COLO668 (cell line): ENCODE data around the gene CCNJL.
"Not testable (repeated sequence)": the region's sequence is repeated elsewhere in the genome, so short reads cannot be mapped to it uniquely, and the experiment has no call there.

Source experiments
- DNase-seq: peaks from one replicate; lab custom pipeline; 2025; ENCODE audit not compliant: unreplicated experiment; lab: John Stamatoyannopoulos, UW

CCNJL gene

DNA sequence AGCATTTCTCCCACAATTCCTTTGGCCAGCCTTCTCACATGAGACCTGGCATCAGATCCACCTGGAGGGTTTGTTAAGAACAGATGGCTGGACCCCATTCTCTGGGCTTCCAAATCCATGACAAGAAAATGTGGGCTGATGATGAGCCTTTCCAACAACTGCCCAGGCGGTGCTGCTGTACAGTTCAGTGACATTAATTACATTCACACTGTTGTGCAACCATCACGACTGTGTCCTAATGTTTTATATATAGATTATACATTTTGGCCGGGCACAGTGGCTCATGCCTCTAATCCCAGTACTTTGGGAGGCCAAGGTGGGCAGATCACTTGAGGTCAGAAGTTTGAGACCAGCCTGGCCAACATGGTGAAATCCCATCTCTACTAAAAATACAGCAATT is 22.4 kb upstream of the CCNJL start:
- DNase-seq: not testable (repeated sequence)

DNA sequence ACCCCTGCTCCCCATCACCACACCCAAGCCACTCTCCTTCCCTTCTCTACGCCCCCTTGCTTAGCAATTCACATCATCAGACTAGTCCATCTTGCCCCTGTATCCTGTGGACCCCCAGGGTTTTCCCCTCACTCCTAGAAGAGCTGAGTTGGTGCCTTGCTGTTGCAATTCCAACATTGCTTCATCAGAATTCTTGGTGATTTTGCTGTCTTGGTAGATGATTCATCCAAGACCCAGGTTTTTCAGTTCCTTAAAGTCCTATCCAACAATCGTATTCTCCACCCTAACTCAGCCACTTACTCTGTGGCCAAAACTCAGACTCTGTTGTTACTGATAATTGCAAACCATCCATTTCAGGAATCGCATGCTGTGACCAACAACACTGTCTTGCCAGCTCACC is 21.4 kb upstream of the CCNJL start:
- no peak for DNase-seq

DNA sequence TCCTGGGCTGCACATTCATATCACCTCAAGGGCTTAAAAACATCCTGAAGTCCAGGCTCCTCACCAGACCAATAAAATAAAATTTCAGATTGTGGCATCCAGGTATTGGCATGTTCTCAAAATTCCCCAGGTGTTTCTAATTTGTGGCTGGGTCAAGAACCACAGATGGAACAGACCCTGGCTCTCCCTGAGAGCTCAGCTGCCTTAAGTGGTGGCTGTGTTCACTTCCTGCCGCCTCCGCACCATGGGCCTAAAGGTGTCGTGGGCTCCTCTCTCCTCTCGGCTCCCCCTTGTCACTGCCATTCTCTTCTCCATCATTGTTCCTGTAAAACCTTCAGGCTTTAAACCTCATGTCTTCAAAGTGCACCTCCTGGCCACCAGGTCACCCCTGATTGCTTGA is 17.8 kb upstream of the CCNJL start:
- no peak for DNase-seq

DNA sequence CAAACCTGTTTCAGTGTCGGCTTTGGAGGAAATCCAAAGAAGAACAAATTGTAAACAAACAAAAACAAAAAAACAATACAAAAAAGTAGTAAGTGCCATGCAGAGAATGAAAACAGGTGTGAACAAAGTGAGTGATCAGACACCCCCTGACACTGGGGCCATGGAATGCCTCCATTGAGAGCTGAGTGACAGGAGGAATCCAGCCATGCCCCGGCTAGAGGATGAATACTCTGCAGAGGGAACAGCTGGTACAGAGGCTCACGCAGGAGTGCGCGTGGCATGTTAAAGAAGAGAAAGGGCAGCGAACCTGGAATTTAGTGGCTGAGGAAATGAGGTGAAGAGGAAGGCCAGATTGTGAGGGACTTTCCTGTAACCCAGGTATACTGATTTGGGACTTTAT is 15.5 kb upstream of the CCNJL start:
- DNase-seq: no peak

DNA sequence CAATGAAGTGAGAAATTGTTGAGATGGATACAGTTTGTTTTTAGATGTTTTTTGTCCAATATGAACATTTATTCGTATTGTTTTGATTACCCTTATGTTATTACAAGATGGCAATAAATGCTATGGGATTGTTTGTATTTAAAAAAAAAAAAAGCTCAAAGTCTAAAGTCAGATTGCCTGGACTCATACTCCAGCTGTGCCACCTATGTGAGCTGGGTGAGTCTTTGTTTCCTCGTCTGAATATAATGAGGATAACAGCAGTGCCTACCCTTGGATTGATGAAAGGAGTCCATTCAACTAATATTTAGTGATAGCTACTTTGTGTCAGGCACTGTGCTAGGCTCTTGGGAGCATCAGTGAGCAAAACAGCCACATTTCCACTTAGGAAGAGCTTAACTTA is 14.6 kb upstream of the CCNJL start:
- no peak for DNase-seq

DNA sequence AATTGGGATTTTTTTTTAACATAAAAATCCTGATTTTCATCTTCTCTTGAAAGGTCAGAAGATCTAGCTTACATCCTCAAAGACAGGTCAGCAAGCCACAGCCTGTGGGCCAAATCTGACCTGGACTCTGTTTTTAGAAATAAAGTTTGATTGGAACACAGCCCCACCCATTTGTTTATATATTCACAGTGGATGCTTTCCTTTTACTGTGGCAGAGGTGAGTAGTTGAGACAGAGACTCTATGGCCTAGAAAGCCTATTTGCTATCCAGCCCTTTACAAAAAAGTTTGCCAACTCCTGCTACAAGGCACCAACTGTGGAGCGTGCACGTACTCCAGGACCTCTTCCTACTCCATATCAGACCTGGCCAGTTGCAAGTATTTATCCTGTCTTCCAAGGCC is 13.4 kb upstream of the CCNJL start:
- DNase-seq: no peak

DNA sequence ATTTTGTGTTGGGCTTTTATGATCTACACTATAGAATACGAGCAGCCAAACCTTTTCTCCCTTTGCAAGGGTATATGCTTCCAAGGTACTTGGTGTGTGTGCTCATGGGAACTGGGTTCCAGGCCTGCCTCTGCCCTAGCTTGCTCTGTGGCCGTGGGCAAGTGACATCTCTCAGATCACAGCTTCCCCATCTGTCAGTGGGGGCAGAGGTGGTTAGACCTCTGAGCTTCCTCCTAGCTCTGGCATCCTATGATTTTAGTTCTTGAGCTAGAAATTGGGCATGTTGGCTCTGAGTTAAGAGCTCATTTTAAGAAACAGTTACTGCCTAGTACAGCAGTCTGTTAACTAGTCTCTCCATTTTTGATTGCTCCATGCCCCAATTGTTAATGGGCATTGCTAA is 12.5 kb upstream of the CCNJL start:
- DNase-seq: no peak

DNA sequence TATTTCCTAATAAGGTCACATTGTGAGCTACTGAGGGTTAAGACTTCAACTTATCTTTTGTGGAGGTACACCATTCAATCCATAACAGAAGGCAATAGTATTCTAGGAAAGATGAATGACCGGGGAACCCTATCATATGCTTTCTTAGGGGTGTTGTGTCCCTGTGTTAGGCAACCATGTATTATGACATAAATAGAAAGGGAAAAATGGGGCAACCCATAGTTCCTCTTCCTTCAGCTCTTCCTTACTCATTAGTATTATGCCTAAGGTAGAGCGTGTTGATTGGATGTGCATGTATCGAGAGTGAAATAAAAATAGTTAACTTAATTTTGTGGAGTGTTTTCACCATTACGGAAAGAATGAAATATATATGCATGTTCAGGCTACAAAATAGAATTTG is 6.0 kb upstream of the CCNJL start:
- no peak for DNase-seq

DNA sequence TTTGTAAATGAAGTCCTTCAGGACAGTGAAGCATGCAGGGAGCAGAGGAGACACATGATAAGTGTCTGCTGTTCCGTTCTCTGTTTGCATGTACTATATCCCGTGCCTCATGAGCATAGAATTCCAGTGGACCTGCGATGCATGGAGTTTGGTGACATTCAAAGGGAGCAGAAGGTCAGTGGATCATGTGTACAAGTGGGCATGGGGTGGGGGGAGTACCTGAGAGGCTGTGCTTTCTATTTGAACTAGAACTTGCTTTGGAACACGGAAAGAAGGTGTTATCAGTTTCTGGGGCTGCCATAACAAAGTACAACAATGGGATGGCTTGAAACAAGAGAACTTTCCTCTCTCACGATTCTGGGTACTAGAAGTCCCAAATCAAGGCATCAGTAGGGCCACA is 5.1 kb upstream of the CCNJL start:
- DNase-seq: no peak

DNA sequence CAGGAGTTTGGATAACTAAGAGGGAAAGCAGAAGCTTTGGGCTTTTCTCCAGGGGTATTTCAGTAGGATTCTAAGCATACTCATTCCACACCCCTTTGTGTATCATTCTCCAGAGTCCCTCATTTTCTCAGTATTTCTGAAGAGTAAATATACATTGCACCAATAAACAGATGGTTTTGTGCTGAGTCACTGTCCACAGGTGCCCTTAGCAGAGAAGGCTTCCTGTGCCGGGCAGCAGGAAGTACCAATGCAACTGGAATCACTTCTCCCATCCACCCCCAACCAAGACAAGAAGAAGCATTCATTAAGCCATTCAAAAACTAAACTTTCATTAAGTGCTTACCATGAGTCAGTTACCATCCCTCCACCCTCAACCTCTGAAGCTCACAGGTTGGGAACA is 3.6 kb upstream of the CCNJL start:
- peak; percentile 42 for DNase-seq

DNA sequence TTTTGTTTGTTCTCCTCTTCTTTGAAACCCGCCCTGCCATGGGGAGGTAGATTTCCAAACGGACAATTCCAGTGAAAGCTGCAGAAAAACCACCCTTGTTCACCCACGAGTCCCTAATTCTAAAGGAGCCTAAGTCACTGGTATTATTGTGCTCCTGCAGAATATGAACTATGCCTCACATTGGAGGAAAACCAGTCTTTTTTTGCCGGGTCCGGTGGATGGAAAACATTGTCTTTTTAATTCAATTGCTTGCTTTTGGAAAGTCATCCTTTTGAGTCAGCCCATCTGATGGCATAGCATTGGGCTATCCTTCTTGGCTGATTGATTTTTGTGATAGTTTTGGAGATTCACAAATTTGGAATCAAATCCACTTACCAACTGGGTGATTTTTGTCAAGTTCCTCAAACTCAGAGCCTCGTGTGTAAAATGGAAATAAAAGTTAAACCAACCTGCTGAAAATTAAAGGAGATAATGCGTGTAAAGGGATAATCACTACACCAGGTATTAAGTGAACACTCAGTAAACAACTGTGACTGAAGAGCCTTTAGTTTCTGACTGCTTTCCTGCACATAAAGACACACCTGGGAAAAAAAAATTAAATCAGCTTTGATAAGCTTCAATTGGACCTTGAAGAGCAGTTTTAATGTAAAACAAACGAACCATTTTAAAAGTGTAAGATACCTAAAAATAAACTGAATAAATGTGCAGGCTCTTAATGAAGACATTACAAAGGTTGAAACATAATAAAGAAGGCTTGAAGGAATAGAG is 780 bp upstream of the CCNJL start:
- DNase-seq: no peak

DNA sequence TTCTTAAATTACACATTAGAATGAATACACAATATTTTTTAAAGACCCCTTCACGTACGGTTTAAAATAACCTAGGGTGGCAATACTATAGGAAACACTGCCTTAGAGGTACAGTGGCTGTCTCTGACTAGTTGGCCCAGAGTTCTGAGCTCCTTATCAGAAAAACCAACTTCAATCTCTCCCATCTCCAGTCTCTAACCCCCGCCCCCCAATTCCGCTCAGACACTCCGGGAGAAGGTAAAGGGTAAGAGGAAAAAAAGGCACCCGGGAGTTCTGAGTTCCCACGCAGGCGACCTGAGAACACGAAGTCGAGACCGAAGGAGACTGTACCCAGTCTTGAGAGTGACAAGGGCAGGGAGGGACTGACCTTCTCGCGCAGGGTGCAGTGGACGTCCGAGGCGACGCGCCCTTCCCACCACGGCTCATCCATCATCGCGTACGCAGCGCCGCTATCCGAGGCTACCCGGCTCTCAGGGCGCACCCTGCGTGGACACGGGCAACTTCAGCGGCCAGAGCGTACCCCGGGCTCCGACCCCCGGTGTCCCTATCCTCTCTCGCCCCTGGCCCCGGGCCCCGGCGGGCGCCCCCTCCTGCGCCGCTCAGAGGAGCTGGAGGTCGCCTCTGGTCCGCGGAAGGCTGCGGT is 752 bp downstream of the CCNJL start:
- peak; percentile 14 for DNase-seq

DNA sequence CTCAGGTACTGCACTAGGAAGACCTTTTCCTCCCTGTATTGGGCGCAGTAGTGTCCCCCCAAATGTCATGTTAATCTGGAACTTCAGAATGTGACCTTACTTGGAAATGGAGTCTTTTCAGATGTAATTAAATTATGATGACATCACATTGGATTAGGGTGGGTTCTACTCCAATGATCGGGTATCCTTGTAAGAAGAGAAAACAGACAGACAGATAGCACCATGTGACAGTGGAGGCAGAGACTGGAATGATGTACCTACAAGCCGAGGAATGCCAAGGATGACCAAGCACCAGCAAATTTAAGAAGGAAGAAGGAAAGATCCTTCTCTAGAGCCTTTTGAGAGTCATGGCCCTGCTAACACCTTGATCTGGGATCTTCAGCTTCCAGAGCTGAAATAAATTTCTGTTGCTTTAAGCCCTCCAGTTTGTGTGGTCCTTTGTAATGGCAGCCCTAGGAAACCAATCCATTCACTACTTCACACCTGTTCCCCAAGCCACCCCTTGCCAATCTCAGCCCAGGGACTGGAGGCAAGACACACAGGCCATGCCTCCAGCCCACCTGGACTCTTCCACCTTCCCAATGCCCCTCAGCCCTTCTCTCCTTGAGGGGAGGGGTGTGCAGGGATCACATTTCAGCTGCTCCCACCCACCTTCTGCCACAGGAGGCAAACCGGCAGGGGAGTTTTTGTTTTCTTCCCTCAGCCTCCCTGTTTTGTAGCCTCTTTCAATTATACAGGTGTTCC is 1.6 kb downstream of the CCNJL start:
- DNase-seq: no peak

DNA sequence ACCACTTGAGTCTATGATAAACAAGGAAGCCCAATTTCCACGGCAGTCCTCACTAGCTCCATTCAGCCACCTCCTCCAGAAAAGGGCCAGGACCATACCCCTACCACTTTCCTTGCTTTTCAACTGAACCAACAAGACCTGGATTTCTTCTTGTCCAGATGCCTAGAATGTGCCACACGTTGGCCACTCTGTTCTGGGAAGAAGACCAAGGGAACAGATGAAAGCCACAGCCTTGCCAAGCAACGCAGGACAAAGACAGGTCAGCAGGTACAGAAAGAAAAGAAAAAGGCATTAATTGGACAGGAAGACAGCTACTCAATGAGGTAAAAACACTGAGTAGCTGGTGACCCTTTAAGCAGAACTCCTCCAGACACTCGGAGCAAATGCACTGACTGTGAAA is 2.2 kb downstream of the CCNJL start:
- DNase-seq: no peak

DNA sequence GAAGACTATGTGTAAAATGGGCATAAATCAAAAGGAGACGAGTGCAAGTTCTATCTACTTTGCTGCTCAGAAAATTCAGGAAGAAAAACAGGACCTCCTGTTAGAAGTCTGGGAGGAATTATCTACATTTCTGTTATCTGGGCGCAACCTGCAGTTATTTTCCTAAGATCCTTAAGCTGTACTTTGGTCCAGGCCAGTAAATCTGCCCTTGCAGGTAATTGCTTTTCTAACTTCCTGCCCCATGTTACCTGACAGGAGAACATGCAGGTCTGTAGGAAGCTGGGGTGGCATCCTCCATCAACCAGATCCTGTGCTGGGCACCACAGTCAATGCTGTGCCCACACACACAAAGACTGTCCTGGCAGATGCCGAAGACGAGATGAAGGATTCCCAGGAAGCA is 5.7 kb downstream of the CCNJL start:
- DNase-seq: no peak

DNA sequence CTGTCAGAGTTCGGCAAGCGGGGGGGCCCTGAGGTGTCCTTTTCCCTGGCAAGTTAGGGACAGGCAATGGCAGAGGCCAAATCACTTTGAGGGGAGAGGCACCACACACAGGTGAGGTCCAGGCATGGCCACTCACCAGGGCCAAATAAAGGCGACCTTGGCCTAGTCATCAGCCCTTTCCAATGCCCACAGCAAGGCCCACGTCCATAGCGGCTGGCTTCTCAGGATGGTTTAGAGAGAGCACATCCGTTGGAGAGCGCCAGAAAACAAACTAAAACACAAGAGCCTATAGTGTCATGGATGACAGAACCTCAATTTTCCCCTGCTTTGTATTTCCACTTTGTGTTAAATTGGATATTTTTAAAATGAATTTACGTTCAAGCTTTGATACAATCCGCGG is 7.0 kb downstream of the CCNJL start:
- no peak for DNase-seq

DNA sequence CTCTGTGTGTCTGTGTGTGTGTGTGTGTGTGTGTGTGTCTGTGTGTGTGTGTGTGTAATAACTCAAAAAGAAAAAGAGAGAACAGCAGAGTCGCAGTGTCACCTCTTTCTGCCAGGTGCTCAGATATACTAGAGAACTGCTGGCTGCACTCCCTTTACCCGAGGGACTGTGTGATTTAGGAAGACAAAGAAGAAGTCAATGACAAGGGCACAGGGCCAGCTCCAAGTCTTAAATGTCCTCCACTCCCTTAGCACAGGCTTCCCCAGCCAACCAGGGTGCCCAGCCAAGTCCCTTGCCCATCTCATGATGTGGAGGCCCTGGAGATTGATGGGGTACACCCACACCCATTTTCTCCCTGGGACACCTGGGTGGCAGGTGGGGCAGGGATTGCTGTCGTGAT is 8.7 kb downstream of the CCNJL start:
- DNase-seq: no peak

DNA sequence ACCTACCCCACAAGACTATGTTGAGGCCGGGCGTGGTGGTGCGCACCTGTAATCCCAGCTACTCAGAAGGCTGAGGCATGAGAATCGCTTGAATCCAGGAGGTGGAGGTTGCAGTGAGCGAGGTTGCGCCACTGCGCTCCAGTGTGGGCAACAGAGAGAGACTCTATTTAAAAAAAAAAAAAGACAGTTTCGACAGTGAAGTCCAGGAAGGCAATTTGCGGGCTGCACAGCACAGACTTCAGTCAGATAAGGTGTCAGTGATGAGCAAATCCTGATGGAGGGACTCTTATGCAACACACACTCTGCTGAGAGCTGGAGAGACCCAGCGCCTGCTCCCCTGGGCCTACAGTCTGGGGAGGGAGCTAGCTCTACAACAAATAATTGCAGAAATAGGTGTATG is 14.2 kb downstream of the CCNJL start:
- no peak for DNase-seq

DNA sequence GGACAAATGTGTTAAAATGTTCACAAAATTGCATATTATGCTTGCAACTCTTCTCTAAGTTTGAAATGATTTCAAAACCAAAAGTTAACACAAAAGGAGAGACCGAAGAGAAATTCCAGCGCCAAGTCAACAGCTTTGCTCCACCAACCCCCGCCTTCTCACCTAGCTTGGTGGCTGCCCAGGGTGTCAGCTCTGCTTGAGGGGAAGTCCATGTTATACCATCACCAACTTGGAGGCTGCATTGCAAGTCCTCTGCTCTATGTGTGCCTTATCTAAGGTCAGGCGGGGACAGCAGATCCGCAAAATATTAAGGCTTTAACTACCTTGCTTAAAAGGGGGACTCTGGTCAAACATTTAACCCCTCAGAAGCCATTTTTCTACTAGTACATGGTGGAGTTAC is 14.6 kb downstream of the CCNJL start:
- no peak for DNase-seq

DNA sequence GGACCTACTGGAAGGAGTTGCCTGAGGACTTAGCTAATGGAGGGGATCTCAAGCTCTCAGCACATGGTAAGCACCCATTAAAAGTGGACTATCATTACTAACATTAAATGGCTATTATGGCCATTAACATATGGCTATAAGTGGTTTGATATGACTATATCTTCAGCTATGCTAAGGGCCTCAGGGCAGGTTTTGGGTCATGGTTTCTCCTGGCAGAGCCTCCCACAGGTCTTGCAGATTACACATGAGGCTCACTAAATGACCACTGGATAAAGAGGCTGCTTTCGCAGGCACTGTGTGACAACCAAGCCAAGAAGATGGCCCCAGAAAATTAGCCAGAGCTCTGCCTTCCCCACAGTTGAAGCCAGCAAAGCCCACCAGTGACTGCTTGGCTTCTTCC is 15.4 kb downstream of the CCNJL start:
- no peak for DNase-seq

DNA sequence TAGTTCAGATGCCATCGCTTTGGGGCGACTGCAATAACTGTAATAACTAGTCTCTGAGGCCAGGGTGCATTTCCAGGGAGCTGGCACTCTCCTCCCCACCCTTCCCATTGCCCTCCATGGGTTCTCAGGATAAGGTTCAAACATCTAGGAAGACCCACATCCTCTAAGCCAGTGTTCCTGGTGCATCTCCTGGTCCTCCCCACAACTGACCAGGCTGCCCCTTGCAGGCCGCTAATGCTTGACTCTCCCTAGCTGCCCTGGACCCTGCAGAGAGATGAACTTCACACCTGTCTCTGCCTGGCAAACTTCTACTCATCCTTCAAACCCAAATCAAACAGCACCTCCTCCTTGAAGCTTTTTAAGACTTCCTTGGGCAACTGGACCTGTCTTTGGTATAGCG is 15.9 kb downstream of the CCNJL start:
- no peak for DNase-seq

DNA sequence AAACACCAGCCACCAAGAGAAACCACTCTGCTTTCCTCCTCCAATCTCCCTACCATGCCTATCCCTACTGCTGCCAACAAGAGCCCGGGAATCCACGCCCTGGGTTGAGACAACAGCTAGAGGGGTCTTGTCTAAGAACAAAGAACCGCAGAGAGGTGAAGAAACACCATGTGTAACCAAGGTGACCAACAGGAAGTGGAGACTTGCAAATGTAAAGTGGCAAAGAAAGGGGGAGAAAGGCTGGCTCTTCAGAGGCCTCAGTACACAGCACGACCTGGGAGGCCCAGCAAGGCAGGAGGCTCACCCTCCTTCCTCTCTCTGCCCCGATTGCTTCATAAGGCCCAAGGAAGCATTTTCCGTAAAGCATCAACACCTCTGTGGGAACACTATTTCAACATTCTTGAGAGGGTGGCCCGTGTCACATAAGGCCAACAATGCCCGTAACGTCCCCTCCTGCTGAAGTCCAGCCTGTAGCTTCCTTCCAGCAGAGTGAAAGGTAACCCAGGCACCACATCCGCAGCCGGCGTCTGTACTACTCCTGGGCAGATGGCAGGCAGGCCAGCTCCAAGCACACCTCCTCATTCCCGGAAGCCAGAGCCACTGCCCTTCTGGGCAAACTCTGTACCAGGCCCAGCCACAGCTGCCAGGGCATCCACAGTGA is 18.3 kb downstream of the CCNJL start:
- DNase-seq: peak; percentile 12
